ENCODE measurements around the gene KRT81.
"Not testable (repeated sequence)": the region's sequence is repeated elsewhere in the genome, so short reads cannot be mapped to it uniquely, and the experiment has no call there.

KRT81 gene

DNA sequence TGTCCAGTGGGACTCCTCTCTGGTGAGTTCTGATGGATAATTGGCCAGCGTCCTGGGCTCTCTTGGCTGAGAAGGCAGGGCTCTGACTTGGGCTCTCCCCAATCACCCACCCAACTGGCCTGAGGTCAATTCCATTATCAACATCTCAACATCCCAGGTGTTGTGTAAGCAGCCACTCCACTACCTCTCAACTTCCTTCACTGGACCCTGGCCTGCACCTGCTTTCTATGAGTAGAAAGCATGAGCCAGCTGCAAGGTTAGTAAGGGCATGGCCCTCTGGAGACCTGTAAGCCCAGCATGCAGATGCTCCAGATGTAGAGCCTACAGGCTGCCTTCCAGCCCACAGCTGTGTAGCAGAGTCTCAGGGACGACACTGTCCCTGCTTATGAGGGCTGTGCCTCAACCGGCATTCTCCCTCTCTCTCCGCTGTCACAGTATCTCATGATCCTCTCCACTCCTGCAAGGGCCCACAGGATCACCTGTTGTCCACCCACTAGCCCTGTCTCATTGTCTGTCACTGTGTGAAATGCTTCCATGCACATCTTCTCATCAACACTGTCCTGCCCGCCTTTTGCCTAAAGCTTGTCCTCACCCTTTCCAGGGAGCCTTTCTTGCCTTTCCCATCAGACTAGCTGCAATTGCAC lies 5.4 kb upstream of the KRT81 start:
- peak; percentile 19 for DNase-seq (ENCODE audit: low spot score)

DNA sequence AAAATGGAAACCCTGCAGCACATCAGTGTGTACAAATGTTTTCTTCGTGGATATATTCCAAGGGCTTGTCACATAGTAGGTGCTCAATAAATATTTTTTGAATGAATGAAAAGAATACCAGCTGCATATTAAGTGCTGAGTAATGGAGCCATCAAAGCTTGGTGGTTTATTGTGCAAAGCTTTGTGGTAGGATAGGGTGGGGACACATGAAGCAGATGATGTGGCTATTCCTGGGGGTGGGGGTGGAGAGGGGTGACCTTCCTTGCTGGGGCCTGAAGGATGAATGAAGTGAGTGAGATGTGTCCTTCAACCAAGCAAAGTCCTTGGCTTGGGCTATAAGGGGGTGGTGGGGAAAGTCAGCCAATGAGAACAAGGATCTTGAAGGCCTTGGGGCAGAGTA lies 4.3 kb upstream of the KRT81 start:
- DNase-seq (ENCODE audit: low spot score): peak; percentile 31

- no peak for DNase-seq (ENCODE audit: low spot score)
These were observed 3.5 kb upstream of the KRT81 start for GRCh38 chr12:52294803-52295202.

DNA sequence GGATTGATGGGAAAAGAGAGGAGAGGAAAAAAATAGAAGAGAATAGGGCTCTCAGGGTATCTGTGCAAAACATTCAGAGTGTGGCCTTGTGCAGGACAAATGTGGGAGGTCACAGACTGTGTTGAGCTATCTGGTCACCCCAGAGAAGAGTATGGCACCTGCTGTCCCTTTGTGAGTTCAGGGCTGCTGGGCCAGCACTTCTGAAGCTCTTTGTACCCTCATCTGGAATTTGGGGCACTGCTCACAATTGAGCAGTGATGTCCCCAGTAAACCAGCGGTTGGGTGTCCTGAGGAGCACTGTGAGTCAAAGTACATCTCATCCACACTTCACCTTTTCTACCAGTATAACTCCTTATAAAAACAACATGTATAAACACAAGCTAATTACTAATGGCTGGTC lies 2.6 kb upstream of the KRT81 start:
- DNase-seq (ENCODE audit: low spot score): no peak

GRCh38 chr12:52290483-52291134 lies 725 bp downstream of the KRT81 start:
- not testable (repeated sequence) for DNase-seq (ENCODE audit: low spot score)

DNA sequence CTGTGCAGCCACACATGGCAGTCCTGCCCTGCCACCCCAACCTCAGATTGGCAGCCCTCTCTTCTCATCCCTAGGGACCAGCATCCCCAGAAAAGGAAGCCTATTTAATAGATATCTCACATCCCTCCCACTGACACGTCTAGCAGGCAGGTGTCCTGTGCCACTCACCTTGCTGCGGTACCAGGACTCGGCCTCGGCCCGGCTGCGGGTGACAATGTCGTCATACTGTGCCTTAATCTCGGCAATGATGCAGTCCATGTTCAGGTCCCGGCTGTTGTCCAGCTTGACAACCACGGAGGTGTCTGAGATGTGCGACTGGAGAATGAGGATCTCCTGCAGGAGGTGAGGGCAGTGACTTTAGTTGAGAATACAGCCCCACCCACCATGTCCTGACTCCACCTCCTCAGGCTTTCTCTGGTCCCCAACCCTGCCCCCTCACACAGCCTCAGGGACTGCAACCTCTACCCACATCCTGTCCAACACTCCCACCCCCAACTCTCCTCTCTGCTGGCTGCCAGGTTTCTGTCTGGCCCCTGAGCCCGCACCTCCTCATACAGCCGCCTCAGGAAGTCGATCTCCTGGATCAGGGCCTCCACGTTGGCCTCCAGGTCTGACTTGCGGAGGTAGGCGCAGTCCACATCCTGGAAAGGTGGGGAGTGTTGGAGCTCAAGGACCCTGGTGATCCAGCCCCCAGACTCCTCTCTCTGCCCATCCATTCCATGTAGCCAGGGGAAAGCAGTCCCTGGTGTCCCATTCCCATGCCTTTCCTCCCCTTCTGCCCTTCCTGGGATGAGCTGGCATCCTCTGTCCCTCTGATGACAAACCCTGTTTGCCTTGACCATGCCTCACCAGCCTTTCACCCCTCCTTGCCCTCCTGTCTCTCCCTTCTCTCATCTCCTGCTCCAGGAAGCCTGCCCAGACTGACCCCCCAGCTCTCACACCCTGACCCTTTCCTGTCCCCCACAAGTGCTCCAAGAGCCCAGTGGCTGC lies 3.2 kb downstream of the KRT81 start:
- DNase-seq (ENCODE audit: low spot score): not testable (repeated sequence)

DNA sequence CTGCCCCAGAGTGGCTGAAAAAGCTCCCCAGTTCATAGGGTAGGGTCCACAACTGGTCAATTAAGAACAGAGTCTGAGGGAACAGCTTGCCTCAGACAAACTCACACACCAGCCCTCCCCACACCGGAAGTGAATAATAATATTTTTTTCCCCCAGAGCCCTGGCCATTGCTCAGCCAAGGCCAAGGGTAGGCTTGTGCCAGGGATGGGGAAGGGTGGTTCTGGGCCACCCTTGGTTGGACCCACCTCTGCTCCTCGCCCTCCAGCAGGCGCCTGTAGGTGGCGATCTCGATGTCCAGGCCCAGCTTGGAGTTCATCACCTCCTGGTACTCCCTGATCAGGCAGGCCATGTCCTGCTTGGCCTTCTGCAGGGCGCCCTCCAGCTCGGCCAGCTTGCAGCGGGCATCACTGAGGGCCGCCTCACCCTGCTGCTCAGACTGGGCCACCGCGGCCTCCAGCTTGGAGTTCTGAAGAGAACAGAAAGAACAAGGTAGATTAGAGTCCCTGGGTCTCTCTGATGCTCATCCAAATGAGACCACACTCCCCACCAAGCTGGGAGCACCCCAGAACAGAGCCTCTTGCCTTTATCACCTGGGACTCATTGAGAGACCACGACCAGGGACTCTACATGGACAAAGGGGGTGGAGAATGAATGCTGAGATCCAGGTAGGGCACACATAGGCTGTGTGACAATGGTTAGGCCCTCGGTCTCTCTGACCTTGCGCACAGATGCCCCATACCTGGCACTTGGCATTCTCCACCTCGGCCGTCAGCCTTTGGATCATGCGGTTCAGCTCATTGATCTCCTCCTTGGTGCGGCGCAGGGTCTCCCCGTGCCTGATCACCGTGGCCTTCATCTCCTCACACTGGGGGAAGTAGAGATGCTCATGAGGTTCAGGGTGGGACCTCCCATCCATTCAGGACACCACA lies 4.2 kb downstream of the KRT81 start:
- not testable (repeated sequence) for DNase-seq (ENCODE audit: low spot score)

- DNase-seq (ENCODE audit: low spot score): no peak
These were observed 5.3 kb downstream of the KRT81 start for GRCh38 chr12:52285851-52286530.

DNA sequence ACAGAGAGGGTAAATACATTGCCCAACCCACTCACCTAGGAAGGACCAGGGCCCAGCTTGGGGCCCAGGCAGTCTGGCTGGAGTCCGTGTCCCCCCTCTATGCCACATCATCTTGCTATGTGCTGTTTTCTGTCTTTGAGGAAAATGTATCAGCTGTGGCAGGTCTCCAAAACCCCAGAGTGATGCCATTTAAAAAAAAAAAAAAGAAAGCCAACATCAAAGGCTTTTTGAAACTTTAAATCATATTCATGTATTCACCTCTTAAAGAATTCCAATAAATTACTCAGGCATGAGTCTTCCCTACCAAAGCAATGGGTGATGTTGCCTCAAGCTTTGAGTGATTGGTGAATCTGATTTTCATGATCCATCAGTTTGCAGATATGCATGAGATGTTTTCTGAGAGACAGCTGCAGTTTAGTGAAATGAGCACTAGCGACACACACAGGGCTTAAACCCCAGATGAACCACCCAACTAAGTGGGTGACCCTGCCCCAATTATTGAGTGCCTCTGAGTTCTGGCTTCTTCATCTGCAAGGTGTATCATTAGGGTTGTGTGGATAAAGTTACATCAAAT lies 6.1 kb downstream of the KRT81 start:
- peak; percentile 80 for DNase-seq (ENCODE audit: low spot score)

DNA sequence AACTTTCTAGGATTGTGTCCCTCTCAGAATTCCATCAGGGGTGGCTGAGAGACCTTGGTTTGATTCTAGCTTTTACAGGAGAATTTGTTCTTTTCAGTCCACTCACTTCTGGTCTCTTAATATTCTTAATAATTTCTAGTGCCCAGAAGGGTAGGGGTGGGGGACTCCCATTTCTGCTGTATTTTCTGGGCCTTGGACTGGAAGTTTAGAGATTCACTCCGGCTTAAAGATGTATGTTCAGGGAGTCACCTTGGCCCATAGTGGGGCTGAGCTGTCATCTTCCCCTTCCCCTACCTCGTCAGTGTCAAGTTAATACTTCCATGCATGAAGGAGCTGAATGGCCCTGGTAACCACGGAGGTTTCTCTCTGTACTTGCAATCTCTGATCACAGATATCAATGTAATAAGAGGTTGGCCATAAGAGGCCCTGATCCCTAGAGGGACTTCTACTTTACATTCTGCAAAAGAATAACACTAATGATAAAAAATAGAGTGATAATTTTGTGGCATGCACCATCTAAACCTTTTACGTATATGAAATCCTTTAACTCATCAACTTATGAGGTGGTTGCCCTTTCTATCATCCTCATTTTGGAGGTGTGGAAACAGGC lies 6.7 kb downstream of the KRT81 start:
- DNase-seq (ENCODE audit: low spot score): no peak

DNA sequence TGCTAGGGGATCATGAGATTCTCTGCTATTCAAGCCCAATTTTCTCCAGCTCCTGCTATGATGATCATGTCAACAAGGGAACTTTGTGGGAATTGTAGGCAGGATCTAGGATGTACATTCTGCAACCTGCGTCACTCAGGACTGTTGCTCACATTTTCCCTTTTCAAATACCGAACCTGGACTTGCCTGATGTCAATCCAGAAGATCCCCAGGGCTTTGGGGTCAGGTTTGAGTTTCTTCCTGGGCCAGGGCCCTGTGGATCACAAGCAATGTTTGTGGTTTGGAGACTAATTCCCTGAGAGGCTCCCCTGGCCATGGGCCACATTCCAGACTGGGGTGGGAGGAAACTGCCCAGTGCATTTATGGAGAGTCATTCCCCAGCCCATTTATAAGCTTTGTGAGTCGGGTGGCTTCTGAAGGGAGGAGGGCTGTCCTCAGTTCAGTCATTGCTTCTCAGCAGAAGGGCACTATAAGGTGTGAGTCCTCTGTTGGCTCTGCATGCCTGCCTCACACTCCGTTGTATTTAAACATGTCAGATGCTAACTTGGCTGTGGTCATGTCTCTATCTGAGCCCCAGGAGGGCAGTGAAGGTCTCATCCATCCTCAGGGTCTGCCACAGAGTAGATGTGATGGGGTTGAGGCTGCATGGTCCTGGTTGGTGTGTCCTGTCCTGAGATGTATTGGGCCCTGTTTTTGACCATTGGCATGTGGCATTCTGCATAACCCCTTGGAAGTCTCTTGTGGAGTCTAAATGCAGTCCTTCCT lies 10.4 kb downstream of the KRT81 start:
- peak; percentile 98 for DNase-seq (ENCODE audit: low spot score)

DNA sequence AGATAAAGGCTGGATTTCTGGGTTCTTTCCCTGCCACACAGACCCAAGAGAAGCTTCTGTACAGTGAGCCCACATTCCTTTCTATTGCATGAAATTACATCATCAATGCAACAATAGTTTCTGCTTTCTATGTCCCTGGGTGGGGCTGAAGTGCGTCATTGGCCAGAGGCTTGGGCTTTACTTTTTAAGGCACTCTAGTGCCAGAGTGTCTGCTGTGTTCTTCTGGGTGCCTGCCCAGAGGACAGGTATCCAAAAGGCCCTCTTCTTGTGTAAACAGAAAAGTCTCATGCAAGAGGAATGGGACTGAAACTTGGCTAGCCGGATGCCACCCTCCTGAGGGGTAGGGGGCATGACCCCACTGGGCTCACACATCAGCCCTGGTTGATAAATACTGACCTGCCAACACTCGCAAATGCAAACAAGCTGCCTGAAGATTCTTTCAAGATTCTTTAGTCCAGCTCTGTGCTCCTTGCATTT lies 11.0 kb downstream of the KRT81 start:
- DNase-seq (ENCODE audit: low spot score): peak; percentile 99

- peak; percentile 34 for DNase-seq (ENCODE audit: low spot score)
These were observed 11.7 kb downstream of the KRT81 start for GRCh38 chr12:52279422-52280318.

- peak; percentile 93 for DNase-seq (ENCODE audit: low spot score)
These were observed 12.5 kb downstream of the KRT81 start for GRCh38 chr12:52278575-52279421.

GRCh38 chr12:52277486-52278245 lies 13.7 kb downstream of the KRT81 start:
- peak; percentile 23 for DNase-seq (ENCODE audit: low spot score)

- no peak for DNase-seq (ENCODE audit: low spot score)
These were observed 15.6 kb downstream of the KRT81 start for GRCh38 chr12:52275686-52276085.
